ENCODE measurements around the gene FREM2.

- TF ChIP-seq, protein P1, sequence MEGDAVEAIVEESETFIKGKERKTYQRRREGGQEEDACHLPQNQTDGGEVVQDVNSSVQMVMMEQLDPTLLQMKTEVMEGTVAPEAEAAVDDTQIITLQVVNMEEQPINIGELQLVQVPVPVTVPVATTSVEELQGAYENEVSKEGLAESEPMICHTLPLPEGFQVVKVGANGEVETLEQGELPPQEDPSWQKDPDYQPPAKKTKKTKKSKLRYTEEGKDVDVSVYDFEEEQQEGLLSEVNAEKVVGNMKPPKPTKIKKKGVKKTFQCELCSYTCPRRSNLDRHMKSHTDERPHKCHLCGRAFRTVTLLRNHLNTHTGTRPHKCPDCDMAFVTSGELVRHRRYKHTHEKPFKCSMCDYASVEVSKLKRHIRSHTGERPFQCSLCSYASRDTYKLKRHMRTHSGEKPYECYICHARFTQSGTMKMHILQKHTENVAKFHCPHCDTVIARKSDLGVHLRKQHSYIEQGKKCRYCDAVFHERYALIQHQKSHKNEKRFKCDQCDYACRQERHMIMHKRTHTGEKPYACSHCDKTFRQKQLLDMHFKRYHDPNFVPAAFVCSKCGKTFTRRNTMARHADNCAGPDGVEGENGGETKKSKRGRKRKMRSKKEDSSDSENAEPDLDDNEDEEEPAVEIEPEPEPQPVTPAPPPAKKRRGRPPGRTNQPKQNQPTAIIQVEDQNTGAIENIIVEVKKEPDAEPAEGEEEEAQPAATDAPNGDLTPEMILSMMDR (IDR thresholded peaks at IDR 0.05; ENCODE audit: low read length) = no peak
- TF ChIP-seq EZH2 (optimal IDR thresholded peaks at IDR 0.05; ENCODE audit: low read depth, low read length) (no peak), EZH2phosphoT487 (IDR thresholded peaks at IDR 0.05; ENCODE audit: low read length) (no peak)
Measured at GRCh38 chr13:38648912-38649311, 38.0 kb upstream of the FREM2 start.

Data from MM.1S (cell line).